Measurements from ENCODE around the gene TSHZ2.
"Not testable (repeated sequence)": the region's sequence is repeated elsewhere in the genome, so short reads cannot be mapped to it uniquely, and the experiment has no call there.

The TSHZ2 gene

DNA sequence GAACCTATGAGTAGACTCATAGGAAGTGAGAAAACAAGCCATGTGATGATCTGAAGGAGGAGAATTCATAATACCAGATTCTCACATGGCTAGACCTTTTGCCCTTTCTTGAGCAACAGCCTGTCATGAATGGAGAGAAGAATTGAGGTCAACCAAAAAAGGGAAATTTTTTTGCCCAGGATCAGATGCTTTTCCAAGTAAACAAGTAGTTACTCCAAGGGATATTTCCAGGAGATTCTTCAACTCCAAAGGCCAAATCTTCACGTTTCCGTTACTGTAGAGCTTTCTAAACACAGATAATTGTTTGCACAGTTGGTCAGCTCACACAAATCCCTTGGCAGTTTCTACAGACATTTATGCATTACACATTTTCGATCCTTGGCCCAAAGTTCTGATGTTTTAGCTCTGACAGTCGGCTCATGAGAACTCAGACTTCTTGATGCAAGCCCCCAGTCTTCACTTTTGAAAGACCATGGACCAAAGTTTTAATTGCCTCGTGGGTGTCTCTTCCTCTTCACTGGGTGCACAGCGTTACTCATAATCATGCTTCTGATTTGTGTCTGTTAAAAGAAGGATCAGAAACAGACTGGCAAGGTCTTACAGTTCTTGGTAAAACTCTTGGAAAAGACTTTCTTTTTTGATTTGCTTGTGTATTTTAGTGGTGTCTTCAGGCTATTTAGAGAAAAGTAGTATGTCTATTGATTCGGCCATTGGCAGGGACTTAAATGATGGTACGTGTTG lies 115.0 kb downstream of the TSHZ2 start:
- DNase-seq, result no peak

DNA sequence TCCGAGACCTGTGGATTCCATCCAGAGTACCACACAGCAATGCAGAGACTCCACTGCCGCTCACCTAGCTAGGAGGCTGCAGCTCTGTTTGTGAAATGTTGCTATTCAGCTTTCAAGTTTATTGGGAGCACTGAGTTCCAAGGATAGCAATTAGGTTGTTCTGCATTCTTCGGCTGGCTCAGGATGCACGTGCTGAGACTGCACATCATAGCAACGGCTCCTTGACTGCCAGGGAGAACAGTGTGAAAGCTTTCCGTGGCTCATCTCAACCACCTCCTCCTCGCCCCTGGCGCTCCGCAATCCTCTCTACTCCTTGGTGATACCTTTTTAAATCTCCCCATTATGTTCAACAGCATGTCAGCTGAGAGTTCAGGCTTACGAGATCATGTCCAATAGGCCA lies 116.6 kb downstream of the TSHZ2 start:
- no peak for DNase-seq

DNA sequence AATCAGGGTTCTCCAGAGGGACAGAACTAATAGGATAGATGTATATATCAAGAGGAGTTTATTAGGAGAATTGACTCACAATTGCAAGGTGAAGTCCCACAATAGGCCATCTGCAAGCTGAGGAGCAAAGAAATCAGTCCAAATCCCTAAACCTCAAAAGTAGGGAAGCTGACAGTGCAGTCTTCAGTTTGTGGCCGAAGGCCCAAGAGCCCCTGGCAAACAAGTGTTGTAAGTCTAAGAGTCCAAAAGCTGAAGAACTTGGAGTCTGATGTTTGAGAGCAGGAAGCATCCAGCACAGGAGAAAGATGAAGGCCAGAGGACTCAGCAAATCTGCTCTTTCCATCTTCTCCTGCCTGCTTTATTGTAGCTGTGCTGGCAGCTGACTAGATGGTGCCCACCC lies 117.7 kb downstream of the TSHZ2 start:
- DNase-seq, result not testable (repeated sequence)

DNA sequence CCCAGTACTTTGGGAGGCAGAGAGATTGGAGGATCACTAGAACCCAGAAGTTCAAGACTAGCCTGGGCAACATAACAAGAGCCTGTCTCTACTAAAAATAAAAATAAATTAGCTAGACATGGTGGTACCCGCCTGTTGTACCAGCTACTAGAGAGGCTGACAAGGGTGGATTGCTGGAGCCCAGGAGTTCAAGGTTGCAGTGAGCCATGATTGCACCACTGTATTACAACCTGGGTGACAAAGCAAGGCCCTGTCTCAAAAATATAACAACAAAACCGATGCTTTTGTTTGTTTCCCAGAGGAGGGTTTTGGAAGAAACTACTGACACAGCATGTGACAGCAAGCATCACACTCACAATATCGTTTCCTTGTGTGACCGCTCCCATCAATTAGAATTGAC lies 119.6 kb downstream of the TSHZ2 start:
- DNase-seq, result no peak

DNA sequence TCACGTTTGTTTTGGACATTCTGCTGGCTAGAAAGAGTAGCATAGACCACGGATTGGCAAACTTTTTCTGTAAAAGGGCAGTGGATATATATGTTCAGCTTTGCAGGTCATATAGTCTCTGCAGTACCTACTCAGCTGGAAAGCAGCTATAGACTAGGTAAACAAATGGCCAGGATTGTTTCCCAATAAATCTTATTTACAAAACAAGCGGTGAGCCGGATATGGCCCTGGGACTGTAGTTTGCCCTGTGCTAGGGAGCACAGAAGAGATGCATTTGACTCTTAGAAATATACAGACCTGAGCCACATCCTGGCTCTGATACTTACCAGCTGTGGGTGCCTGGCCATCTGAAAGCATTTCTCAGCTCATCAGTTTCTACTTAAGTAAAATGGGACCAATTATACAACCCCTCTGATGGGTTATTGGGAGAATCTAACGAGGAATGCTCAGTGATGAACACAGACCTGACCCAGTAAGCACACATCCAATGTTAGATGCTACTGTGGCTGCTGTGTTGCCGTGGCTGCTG lies 120.7 kb downstream of the TSHZ2 start:
- no peak for DNase-seq

DNA sequence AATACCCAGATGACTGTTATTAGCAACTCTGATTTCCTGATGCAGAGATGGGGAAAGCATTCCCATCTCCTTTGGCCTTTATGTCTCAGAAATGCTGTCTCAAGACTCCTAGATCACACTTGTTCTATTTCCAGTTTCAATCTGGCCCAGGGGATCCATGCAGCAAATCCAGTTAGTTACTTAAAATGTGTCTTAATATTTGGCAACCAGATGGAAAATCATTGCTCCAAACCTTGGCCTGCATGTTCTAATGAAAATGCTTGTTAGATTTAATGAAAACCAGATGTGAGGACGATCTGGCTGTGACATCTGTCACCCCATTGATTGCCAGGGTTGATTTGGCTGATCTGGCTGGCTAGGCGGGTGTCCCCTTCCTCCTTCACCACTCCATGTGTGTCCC lies 125.2 kb downstream of the TSHZ2 start:
- DNase-seq, result no peak

DNA sequence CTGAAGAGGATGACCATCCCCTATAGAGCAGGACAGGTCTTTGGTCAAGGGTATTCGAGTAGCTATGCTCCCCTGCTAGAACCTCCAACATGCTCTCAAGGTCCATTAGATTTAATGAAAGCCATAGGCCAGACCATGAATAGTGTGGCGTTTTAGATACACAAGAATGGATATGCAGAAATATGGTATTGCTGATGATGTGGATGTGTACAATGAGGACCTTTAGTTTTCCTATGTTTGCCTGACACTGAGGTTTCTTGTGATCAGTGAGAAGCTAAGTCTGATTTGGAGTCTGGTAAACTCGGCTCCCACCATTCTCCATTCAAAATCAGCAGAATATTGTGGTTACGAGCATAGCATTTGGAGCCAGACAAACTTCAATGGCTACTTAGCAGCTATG lies 125.6 kb downstream of the TSHZ2 start:
- no peak for DNase-seq

DNA sequence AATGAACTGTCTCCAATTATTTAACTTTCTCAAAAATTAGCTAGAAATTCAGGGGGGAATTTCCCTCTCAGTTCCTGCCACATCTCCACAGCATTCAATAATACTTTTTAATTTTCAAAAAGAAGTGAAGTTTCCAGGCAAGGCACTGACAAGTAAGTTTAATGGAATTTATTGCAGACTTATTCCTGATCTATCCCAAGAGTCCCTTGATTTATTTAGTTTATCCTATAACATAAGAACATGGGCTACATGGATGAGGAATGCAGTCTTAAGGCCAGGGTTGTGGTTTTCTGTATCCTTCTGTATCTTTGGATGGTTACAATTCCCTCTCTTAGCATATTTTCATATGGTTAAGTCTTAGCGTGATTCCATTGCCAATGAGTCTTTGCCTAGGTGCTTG lies 126.5 kb downstream of the TSHZ2 start:
- peak; percentile 61 for DNase-seq

DNA sequence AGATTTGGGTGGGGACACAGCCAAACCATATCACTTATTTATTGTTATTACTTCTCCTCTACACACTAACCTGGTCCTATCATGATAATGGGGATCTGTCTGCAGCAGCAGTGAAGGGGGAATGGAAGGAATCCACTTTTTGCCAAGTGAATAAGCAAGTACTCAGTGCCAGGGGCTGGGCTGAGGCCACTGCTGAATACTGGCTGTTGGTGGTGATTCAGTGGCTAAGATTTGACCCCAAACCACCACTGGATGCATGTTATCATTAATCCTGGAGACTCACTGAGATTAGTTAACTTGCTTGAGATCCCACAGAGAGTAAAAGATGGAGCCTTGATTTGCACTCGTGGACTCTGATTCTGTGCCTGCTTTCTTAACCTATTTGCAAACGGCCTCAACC lies 127.7 kb downstream of the TSHZ2 start:
- DNase-seq, result no peak

DNA sequence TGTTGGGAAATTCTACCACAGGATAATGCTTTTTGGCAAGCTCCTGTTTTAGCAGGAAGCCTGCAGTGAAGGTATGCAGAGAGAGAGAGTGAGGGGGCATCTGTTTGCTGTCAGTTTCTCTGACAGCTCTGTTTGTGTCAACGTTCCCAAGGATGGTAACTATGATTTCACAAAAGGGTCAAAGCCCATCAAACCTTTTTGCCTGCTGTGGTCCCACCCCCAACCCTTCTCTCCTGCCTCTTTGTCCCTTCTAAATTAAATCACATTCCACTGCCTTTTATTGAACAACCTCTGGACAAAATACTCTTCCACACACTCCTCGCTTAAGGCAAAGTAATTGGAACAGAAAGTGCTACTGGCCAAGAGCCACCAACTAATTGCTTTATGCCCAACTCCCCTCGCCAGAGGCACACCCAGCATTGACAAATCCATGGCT lies 128.3 kb downstream of the TSHZ2 start:
- DNase-seq, result peak; percentile 17

DNA sequence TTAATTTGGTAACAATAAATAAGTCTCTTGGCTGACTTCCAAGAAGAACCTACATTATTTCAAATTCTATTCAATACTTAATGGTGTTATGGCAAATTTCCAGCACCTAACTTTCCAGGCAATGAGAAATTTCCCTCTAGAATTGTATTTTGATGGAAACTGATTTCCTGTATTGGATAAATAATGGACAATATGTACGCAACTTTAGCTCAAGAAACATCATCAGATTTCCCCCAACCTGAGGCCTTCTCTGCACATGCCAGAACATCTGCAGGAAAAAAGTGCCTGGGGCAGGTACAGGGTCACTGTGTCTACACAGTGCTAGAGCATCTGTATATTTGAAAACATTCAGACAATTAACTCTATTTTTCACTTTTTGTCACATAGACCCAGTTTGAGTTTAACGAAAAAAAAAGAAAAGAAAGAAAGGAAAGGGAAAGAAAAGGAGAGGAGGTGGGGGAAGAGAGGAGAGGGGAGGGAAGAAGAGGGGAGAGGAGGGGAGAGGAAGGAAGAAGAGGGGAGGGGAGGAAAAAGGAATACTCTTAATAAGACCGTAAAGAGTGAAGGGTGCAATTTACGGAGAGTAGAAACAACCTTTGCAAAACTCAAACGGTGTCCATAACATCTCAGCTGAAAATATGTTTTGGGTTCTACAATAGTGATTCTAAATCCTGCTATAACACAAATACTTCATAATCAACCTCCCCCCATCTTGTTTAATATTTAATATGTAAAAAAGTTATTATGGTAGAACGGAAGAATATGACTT lies 130.0 kb downstream of the TSHZ2 start:
- DNase-seq, result no peak

DNA sequence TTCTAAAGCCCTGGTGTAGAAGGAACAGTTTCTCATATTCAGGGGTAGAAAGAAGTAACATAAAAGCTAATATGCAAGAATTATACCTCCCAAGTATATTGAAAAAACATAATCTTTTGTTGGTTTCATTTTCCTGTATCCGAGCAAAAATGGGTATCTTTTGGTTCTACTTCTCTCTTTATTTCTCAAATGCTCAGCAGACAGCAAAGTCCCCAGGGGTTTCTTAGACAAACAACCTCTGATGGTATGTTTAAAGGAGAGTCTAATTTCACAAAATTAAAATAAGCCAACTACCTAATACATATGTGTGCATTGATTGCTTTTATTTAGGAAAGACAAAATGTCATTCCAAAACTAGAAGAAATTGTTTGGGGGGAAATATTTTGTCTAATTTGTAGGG lies 131.0 kb downstream of the TSHZ2 start:
- DNase-seq, result no peak

DNA sequence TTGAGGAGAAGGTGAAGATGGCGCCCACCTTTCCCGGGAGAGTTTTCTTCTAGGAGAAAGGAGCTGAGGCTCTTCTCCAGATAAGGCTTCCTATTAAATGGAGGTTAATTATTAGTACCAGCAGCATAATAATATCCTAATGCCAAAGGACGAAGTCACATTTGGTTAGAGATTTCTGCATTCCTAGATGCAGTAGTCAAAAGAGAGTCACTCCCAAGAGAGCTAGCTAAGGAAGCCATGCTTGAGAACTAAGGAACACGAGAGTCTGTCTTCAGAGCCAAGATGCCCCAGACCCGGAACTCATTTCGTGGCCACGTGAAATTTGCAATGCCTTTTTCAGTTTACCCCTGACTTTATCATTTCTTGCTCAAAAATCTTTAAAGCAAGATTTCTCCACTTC lies 132.7 kb downstream of the TSHZ2 start:
- DNase-seq, result peak; percentile 69

DNA sequence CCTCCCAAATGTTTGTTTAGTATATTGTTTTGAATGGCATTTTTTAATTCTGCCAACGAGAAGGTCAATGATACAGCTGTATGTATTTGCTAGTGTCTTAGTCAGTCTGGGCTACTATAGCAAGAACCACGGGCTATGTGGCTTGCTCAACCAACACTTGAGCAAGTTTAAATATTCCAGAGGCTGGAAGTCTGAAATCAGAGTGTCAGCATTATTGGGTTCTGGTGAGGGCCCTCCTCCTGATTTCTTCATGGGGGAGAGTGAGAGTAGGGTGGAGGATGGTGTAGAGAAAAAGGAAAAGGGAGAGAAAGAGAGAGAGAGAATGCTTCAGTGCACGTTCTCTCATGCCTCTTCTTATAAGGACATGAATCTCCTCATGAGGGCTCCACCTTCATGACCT lies 144.6 kb downstream of the TSHZ2 start:
- no peak for DNase-seq

DNA sequence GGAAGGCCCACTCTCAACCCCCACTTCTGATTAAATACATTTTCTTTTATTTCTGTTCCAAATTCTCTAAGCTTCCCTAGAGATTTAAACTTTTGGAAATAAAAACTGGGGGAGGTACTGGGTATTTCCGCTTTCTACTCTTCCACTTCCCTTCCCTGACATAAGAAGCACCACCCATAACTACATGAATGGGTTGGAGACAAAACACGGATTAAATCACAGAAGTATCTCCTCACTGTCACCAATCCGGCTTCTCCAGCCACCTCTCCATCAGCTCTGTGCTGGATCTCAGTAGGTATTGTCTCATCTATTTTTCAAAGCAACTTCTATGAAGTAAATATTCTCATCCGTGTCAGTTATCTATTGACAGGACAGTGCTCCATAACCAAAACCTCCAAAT lies 150.7 kb downstream of the TSHZ2 start:
- no peak for DNase-seq

DNA sequence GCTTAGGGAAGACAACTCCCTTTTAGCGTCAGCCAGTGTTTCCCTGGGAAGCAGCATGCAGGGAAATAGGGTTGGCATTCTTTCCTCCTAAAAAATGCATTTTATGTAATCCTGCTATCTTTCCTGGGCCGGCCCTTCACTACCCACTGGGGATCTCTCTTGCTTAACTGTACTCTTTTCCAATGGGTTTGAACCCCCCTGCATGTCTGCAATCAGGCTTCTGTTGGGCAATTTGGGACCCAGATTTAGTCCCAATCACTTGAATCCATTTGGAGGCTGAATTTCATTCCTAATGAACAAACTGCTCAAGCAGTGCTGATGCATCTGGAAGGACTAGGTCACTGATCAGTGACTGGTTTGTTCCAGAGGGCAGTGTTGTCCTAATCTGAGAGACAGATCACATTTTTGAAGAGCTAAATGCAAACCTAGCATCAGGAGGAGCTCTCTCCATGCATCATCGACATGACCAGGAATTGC lies 152.0 kb downstream of the TSHZ2 start:
- no peak for DNase-seq

DNA sequence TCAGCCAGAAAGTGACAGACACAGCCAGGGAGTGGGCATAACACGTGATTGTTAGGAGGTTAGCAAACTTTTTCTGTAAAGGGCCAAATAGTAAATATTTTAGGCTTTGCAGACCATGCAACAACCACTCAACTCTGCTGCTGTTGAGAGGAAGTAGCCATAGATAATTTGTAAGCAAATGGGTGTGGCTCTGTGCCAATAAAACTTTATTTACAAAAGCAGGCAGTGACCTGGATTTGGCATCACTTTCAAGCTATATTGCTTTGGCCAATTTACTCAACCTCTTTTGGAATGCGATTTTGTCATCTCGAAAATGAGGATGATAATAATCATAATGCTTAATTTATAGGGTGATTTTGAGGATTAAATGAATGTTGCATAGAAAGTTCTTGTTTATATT lies 152.6 kb downstream of the TSHZ2 start:
- DNase-seq, result no peak

DNA sequence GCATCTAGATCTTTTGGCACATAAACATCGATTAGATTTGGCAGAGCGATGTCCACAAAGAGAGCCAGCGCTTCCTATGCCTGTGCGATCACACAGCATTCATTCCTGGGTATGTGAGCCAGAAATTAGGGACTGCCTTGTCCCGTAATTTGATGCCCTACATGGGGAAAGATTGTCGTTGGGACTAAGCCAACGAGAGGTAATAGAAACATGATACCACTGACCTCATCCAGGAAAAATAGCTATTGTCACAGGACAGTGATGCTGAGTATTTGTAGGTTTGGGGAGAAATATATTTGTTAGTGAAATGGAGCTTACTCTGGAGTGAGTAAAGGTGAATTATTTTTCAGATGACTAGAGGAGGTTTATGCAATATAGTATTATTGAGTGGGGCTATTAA lies 154.0 kb downstream of the TSHZ2 start:
- DNase-seq, result peak; percentile 11

DNA sequence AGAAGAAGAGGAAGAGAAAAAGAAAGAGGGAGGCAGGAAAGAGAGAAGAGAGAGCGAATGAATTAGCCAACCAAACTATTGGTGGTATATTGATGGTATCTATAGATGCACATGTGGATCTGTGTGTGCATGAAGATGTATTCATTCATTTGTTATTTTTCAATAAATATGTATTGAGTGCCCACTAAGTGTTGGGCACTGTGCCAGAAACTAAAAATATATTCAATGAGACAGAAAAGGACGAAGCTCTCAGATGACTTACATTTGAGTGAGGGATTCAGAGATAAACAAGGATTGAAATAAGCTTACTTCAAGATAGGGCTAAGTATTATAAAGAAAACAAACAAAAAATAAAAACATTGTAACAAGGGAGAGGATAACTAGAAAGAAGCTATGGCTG lies 154.9 kb downstream of the TSHZ2 start:
- DNase-seq, result no peak

DNA sequence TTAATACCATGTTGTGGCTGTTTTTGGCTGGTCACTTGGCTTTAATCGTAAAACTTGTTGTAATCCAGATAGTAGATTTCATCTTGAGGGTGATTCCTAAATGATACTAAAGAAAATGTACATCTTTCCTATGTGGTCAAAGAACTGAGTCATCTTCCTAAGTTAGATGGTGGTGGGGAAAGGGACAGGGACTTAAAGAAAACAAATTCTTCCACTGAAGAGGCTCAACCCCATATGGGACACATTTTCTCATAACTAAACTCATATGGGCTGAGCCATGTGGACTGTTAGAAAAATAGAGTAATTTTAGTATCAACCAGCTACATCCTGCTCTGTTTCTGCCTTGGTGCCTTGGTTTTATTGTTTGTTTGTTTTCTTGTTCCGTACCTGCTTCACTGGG lies 155.8 kb downstream of the TSHZ2 start:
- DNase-seq, result peak; percentile 79

DNA sequence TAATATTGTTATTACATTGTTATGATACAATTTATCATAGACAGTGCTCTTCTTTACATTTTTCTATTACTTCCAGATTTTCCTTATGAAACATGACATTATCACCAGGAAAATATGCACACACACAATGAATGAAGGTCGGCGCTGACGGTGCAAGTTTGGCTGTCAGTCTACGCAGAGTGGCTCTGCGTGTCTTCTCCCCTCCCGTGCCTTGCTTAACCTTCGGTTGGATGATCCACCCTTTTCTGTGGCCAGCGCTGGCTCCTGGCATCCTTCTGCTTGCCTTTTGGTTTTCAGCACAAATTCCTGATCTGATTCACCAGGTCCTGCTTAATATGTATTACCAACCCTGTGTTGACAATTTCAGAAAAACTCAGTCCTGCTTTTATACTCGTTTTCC lies 157.4 kb downstream of the TSHZ2 start:
- peak; percentile 72 for DNase-seq

DNA sequence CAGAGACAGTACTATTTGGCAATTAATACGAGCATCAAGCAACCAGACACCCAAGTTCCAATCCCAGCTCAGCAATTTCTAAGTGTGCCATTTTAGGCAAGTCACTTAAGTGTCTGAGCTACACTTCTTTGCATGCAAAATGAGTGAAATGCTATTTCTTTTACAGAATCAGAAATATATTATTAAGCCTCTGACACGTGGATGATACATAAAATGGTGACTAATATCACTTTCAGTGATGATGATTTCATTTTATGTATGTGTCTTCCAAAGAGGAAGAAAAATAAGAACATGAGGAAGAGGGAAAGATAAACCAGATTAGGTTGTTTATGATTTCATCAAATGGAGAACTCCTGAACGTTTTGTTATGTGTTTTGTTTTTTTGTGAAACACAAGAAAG lies 158.6 kb downstream of the TSHZ2 start:
- DNase-seq, result no peak

DNA sequence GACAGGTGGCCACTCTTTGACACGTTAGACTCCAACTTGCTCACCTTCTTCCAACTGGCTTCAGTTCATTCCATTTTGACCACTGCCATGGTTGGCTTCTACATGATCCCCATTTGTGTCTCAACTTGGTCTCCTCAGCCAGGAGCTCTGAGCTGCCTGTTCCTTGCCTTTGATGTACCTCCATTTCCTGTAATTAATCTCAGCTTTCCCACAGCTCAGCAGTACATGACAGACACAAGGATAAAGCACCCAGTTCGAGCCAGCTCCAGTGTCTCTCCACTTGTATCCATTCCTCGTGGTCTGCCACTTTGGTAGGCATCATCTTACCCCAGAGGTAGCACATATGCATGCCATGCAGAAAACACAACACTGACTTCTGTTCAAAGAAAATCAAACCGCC lies 161.0 kb downstream of the TSHZ2 start:
- DNase-seq, result no peak

DNA sequence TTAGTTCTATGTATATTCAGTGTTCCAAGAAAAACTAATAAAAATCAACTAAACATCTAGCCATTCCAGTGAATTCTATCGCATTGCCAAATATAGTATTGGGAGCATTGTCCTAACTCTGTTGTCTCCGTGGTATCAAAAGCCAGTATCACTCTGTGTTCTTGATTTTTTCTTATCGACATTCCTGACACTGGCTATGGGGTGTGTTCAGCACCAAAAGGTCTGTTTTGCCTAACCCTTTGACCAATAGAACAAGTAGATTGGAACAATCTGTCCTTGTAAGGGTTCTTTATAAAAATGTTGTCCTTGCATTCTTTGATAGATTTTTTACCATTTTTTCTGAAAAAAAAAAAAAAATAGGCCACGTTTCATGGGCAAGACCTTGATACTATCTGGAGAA lies 161.5 kb downstream of the TSHZ2 start:
- no peak for DNase-seq

All from fibroblast of skin of scalp (primary cell).